ENCODE measurements around the gene METAP2.

DNA sequence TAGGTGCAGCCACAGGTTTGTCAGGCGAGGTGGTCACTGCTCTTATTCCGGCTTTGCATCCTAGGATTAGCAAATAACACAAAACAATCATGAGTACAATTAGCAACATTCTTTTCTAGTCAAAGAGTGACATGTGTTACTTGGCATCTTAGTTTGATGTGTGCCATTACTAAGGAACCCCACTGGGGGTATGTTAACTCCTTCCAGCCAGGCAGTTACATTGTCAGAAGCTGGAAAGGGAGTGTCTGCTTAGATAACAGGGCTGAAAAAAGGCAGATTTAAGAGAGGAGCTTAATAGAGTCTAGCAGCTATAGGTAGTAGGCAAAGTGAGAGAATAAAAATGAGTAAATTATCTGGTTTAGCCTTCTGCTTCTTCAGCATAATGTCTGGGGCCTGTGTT is 30.5 kb upstream of the METAP2 start:
- TF ChIP-seq EZH2 (IDR thresholded peaks at IDR 0.05; ENCODE audit: insufficient read depth, poor library complexity, severe bottlenecking) (no peak), EZH2phosphoT487 (IDR thresholded peaks at IDR 0.05; ENCODE audit: insufficient read depth, low read depth) (no peak)

Data from GM23248 (cell line).